ENCODE results near the gene PTPN11.
"Not testable (repeated sequence)": the region's sequence is repeated elsewhere in the genome, so short reads cannot be mapped to it uniquely, and the experiment has no call there.

PTPN11 gene

DNA sequence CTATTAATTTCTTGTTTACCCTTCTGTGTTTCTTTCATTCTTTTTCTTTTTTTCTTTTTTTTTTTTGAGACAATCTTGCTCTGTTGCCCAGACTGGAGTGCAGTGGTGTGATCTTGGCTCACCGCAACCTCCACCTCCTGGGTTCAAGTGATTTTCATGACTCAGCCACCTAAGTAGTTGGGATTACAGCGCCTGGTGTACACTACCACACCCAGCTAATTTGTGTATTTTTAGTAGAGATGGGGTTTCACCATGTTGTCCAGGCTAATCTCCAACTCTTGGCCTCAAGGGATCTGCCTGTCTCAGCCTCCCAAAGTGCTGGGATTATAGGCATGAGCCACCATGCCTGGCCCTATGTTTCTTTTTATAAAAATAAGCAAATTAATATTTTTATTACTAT lies 29.4 kb downstream of the PTPN11 start:
- not testable (repeated sequence) for DNase-seq (ENCODE audit: low read depth)

GRCh38 chr12:112450725-112451124 lies 32.0 kb downstream of the PTPN11 start:
- DNase-seq (ENCODE audit: low read depth), result no peak

DNA sequence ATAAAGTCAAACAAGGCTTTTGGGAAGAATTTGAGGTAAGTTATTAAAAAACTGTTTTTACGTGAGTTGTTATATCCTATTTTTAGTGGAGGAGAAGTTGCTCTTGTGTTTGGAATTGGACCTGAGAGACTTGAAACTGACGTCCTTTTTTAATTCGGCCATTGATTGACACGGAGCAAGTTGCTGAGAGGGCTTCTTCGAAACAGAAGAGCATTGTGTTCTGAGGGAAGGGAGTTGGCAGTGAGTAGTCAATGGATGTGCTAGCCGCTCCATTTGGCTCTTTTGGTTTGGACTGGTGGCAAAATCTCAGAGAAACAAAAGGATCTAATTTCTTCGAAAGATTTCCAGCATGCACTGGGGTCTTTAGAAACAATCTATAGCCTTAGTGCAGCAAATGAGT lies 37.3 kb downstream of the PTPN11 start:
- DNase-seq (ENCODE audit: low read depth), result no peak

DNA sequence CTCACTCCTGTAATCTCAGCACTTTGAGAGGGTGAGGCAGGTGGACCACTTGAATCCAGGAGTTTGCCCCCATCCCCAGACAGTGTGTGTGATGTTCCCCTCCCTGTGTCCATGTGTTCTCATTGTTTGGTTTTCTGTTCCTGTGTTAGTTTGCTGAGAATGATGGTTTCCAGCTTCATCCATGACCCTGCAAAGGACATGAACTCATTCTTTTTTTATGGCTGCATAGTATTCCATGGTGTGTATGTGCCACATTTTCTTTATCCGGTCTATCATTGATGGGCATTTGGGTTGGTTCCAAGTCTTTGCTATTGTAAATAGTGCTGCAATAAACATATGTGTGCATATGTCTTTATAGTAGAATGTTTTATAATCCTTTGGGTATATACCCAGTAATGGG lies 38.4 kb downstream of the PTPN11 start:
- DNase-seq (ENCODE audit: low read depth), result not testable (repeated sequence)

GRCh38 chr12:112458330-112458729 lies 39.6 kb downstream of the PTPN11 start:
- no peak for DNase-seq (ENCODE audit: low read depth)

DNA sequence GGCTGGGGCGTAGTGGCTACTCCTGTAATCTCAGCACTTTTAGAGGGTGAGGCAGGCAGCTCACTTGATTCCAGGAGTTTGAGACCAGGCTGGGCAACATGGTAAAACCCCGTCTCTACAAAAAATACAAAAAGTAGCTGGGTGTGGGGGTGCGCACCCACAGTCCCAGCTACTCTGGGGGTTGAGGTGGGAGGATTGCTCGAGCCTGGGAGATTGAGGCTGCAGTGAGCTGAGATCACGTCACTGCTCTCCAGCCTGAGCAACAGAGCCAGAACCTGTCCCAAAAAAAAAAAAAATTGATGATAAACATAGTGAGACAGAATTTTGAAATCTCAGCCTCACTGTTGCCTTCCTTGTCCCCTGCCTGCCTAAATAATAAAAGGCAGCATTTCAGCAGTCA lies 40.0 kb downstream of the PTPN11 start:
- DNase-seq (ENCODE audit: low read depth), result no peak

GRCh38 chr12:112463478-112463877 lies 44.7 kb downstream of the PTPN11 start:
- no peak for DNase-seq (ENCODE audit: low read depth)

DNA sequence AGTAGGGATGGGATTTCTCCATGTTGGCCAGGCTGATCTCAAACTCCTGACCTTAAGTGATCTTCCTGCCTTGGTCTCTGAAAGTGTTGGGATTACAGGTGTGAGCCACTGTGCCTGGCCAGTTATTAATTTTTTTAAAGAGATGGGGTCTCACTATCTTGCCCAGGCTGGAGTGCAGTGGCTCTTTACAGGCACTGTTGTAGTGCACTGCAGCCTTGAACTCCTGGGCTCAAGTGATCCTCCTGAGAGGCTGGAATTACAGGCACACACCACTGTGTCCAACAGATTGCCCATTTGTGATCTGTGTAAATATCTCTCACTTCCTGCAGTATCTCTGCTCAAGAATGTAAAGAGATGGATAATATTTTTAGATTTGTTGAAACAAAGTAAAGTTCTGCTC lies 45.9 kb downstream of the PTPN11 start:
- no peak for DNase-seq (ENCODE audit: low read depth)

- DNase-seq (ENCODE audit: low read depth), result no peak
Measured at GRCh38 chr12:112466011-112466422, 47.3 kb downstream of the PTPN11 start.

DNA sequence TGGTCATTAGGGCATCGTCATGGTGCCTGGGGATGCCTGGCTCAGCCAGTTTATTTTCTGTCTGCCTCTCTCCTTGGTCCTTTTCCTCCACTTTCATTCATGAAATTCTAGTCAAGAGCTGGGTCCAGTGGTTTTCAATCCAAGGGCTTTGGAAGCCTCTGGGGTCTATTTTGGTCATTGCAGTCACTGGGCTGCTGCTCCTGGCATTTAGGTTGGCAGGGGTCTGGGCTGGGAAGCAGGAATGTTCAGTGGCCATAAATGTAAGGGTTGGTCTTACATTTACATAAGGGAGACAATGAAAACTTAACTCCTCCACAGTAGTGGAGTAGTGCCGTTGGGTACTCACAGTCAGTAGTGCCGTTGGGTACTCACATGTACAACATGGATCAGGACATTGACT lies 48.1 kb downstream of the PTPN11 start:
- DNase-seq (ENCODE audit: low read depth), result no peak

- DNase-seq (ENCODE audit: low read depth), result no peak
Measured at GRCh38 chr12:112468046-112468445, 49.3 kb downstream of the PTPN11 start.

DNA sequence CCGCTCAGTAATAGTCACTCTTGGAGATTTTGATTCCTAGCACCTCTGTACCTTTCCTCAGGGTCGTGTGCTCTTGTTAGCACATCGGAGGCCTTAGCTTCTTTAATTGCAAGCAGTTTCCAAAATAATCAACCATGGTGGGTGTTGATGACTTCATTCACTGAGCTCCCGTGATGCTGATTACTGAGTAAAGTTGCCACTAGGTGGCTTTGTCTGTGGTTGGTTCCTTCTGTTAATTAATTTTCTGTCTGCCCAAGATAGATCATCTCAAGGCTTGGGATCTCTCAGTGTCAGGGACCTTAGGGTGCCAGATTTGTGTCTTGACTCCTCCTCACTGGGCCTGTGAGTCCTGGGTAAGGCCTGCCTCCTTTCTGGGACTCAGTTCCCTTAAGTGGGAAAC lies 54.3 kb downstream of the PTPN11 start:
- no peak for DNase-seq (ENCODE audit: low read depth)

DNA sequence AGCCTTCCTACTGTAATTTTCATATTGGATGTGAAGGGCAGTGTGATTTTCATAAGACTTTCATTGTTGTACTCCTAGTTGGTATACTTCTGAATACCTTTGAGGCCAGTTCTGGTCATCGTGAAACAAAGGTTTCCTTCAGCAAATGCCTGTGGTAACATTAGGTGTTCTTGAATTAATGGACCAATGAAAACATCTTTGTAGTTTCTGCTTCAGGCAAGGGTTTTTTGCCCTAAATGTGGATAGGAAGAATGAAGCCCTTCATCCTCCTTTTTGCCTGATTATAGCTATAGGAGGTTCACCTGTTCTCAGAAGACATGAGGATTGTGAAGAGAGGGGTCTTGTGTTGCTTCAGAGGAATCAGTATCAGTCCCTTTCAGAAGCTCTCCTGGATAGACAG lies 60.7 kb downstream of the PTPN11 start:
- DNase-seq (ENCODE audit: low read depth), result no peak

- DNase-seq (ENCODE audit: low read depth), result no peak
Measured at GRCh38 chr12:112480931-112481330, 62.2 kb downstream of the PTPN11 start.

- DNase-seq (ENCODE audit: low read depth), result no peak
Measured at GRCh38 chr12:112482733-112483132, 64.0 kb downstream of the PTPN11 start.

DNA sequence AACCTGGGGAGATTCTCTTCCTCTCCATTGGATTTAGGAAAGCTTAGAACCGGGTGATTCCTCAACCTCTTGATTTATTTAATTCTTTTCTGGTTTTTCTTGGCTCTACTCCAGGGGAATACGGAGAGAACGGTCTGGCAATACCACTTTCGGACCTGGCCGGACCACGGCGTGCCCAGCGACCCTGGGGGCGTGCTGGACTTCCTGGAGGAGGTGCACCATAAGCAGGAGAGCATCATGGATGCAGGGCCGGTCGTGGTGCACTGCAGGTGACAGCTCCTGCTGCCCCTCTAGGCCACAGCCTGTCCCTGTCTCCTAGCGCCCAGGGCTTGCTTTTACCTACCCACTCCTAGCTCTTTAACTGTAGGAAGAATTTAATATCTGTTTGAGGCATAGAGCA lies 67.6 kb downstream of the PTPN11 start:
- no peak for DNase-seq (ENCODE audit: low read depth)

GRCh38 chr12:112488257-112488876 lies 69.6 kb downstream of the PTPN11 start:
- DNase-seq (ENCODE audit: low read depth), result no peak

- no peak for DNase-seq (ENCODE audit: low read depth)
Measured at GRCh38 chr12:112489456-112489855, 70.7 kb downstream of the PTPN11 start.

- DNase-seq (ENCODE audit: low read depth), result no peak
Measured at GRCh38 chr12:112496496-112496895, 77.7 kb downstream of the PTPN11 start.

GRCh38 chr12:112498580-112498979 lies 79.8 kb downstream of the PTPN11 start:
- no peak for DNase-seq (ENCODE audit: low read depth)

- no peak for DNase-seq (ENCODE audit: low read depth)
Measured at GRCh38 chr12:112503512-112503911, 84.8 kb downstream of the PTPN11 start.

DNA sequence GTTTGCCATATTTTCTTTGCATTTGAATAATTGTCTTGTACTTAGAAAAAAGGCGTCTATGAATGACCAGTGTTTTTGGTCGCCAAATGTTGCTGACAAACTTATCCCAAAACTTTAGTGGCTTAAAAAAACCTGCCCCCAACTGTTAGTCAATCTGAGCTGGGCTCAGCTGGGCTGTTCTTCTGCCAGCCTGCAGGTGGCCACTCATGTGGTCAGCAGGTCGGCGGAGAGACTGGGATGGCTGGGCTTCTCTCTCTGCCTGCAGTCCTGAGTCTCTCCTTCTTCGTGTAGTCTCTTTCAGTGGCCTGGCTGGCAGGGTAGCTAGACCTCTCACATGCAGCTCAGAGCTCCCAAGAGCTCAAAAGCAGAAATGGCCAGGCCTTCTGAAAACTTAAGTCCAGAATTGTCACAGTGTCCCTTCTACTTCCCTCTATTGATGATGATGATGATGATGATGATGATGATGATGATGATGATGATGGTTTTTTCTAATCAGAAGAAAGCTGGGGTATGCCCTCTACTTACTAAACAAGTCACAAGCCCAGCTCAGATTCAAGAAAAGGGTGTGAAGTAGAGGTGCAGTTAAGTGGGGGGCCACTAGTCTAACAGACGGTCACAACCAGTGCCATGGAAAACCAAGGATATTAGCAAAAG lies 87.9 kb downstream of the PTPN11 start:
- no peak for DNase-seq (ENCODE audit: low read depth)

DNA sequence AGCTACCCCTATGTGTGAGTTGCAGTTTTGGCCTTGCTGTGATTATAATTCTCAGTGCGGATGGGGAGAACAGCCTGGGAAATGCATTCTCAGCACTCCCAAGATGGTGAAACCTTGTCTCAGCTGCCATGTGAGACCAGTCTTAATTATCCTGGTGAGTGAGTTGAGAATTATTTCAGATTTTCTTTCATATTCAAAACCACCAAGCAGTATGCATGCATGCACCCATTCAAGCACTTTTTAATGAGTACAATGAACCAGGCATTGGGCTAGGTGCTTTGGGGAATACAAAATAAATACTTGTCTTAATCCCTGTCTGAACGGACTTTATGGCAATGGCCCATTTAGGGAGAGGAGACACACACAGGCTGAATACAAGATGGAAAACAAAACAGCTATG lies 94.7 kb downstream of the PTPN11 start:
- DNase-seq (ENCODE audit: low read depth), result no peak

- no peak for DNase-seq (ENCODE audit: low read depth)
Measured at GRCh38 chr12:112514456-112514855, 95.7 kb downstream of the PTPN11 start.

Measured in stimulated activated CD8-positive, alpha-beta memory T cell treated with anti-CD3 and anti-CD28 coated beads, Interleukin-7, amount 100 ng/mL, for 24 hours (primary cell).